Left lobe of liver (tissue), 2 donors: ENCODE data around the gene BOLA2B. TPM values are rescaled to one million over a fixed set of nuclear protein-coding genes. Genes with fewer than 3 reads are reported as not detected.
"Not testable (repeated sequence)": the region's sequence is repeated elsewhere in the genome, so short reads cannot be mapped to it uniquely, and the experiment has no call there.

Source experiments
- ATAC-seq: fragments of 200-7000 bp; cut with Tn5 transposase; one replicate; pipeline ENCODE4 v1.9.1; 2020; ENCODE audit warnings: mild to moderate bottlenecking, moderate library complexity
- DNase-seq: peaks from one replicate; pipeline ENCODE4 v3.0.0-alpha.2; 2020; ENCODE audit warnings: low spot score
- total RNA-seq: library from RNA; stranded (reverse); gene quantifications from one replicate; pipeline ENCODE4 v1.2.1, GENCODE V29; 2021
- donor health status: DM: no; HTN: no; CAD: no; lungs with moderate emphysema.
- donor health status: DM: no; HTN: yes; CAD: no.

The BOLA2B gene
- total RNA-seq = 21.7 TPM

GRCh38 chr16:30193615-30194014 lies at the start of gene BOLA2B, which contains the start of gene SLX1A:
TSS of gene BOLA2B (minus strand) at chr16:30193666. CDS start at chr16:30193595, 71 bp downstream.
TSS of gene SLX1A (plus strand) at chr16:30193875. CDS start at chr16:30194085, 210 bp downstream.
- not testable (repeated sequence) for DNase-seq
- ATAC-seq = peak; percentile 86

DNA sequence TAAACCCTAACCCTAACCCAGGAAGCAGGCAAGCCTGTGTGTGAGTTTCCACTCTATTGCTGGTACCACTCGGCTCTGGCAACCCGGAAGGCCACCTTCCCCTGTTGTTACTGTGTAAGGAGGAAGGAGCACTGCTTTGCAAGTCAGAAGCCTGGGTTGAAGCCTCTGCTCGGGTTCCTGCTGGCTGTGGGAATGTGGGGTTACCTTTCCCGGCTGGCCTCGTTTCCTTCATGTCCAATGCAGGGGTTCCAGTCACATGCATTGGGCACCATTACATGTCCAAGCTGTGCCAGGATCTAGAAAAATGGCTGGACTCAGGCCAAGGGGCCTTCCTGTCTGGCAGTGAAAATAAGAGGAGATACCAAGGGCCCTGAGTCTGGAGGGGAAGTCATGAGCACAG lies 23.6 kb upstream of the BOLA2B start:
- ATAC-seq = not testable (repeated sequence)
- DNase-seq = peak; percentile 42

GRCh38 chr16:30211414-30211813 lies 17.9 kb upstream of the BOLA2B start:
- not testable (repeated sequence) for DNase-seq, ATAC-seq

DNA sequence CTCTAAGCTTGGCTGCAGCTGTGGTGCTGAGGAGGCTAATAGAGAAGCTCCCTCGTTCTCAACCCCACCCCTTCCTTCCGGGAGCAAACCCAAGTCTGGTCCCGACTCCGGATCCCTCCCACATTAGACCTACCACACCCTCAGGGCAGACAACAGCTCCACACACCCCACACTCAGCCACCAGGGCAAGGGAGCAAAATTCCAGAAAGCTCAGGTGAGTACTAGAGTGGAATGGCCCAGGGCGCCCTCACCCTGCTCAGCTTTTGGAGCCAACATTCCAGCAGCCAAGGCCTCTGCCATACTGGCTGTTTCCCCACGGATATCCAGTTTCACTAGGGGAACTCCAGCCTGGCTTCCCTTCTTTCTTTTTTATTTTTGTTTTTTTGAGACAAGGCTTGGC lies 15.6 kb upstream of the BOLA2B start:
- peak; percentile 56 for ATAC-seq
- not testable (repeated sequence) for DNase-seq

DNA sequence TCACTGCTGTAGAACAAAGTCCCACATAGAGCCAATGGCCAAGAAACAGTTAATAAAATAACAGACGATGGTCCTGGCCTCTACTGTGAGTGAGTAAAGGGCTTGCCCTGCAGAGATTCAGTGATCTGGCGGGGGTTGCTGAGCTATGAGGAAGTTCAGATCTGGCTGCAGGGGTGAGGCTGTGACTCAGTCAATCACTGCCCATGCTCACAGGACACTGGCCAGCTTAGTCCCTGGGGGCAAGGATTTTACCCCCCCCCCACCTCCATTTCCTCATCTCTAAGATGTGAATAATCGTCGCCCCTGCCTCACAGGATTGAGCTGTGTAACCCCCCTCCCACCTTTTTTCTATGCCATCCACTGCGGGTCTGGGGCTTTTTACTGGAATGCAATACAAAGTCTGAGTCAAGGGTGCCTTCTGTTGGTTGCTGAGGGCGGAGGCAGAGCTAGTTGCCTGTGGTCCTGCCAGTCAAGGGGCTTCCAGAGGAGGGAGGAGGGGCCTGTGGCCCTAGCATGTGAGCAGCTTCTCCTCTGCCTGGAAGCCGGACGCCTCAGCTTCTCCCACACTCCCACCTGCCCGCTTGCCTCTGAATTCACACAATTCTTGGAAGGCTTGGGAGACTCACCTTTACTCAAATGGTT lies 13.7 kb upstream of the BOLA2B start:
- peak; percentile 42 for DNase-seq
- peak; percentile 5 for ATAC-seq

DNA sequence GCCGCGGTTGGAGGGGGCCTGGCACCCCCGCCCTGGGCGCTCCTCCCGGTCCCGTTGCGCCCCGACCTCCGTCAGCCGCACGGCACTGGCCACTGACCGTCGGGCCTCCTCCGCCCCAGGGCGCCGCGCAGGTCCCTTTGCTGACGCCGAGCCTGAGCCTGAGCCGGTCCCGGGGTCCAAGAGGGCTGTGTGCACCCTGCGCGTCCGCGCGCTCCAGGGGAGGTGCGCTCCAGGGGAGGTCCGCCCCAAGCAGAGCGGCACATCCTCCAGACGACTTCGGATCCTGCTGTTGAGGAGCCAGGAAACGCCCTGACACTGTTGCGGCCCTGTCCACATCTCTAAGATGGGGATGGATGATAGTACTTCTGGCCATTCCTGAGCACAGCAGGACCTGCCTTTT lies 12.8 kb upstream of the BOLA2B start:
- ATAC-seq = peak; percentile 27
- DNase-seq = not testable (repeated sequence)

DNA sequence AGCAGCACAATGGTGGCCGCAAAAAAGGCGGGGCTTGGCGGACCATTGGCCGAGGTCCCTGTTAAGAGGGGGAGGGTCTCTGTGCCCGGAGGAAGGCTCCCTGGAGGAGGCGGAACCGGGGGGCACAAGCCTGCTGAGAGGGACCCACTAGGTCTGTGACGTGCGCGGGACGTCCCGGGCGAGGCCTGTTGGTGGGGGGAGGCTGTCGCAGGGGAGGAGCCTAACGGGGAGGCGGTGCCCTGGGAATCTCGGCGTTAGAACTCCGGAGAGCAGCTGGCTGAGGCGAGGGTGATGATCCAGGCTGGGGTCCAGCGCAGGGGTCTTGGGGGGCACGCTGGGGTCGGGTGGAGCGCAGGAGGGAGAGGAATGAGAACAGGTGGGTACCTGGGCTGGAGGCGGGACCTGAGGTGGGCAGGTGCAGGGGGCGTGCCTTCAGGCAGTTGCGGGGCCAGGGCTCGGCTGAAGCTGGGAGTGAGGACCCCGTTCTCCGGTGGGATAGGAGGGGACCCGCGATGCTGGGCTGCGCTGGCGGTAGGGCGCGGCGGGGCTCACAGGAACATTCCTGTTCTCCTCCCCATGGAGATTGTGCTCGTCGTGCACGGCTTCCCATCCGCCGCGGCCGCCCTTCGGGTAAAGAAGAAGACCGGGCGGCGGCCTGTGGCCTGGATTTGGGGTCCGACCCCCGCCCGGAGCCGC lies 12.2 kb upstream of the BOLA2B start:
- ATAC-seq = peak; percentile 61
- peak; percentile 43 for DNase-seq

- peak; percentile 77 for ATAC-seq
- not testable (repeated sequence) for DNase-seq
Measured at GRCh38 chr16:30199608-30200343, 6.3 kb upstream of the BOLA2B start.

DNA sequence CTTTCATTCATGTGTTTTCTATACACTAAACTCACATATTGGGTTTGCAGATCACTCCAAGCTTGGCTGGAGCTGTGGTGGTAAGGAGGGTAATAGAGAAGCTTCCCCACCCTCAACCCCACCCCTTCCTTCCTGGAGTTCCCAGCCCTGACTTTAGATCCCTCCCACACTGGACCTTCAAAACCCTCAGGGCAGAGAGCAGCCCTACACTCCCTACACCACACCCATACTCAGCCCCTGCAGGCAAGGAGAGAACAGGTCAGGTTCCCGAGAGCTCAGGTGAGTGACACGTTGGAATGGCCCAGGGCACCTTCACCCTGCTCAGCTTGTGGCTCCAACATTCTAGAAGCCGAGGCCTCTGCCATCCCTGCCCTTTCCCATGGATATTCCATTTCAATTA lies 5.6 kb upstream of the BOLA2B start, which contains the start of gene SULT1A3:
Gene SULT1A3 (plus strand): TSS at position 207 of the 400 bp plus-strand sequence. CDS start 1,474 bp downstream, outside the sequence.
- ATAC-seq = peak; percentile 32
- not testable (repeated sequence) for DNase-seq

DNA sequence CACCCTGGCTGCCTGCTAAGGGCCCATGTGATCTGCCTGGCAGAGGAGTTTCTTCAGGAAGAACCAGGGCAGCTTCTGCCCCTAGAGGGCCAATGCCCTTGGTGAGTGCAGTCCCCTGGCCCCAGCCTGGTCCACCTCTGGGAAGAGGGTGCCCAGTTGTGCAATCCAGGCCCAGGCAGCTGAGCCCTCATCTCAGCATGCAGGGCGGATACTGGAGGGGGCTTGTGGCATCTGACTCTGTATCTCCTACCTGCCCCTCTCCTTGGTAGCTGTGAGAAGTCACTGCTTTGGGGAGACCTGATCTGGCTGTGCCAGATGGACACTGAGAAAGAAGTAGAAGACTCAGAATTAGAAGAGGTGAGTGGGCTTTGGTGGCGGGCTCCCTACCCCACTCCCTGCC lies 3.5 kb upstream of the BOLA2B start:
- ATAC-seq, DNase-seq: not testable (repeated sequence)

DNA sequence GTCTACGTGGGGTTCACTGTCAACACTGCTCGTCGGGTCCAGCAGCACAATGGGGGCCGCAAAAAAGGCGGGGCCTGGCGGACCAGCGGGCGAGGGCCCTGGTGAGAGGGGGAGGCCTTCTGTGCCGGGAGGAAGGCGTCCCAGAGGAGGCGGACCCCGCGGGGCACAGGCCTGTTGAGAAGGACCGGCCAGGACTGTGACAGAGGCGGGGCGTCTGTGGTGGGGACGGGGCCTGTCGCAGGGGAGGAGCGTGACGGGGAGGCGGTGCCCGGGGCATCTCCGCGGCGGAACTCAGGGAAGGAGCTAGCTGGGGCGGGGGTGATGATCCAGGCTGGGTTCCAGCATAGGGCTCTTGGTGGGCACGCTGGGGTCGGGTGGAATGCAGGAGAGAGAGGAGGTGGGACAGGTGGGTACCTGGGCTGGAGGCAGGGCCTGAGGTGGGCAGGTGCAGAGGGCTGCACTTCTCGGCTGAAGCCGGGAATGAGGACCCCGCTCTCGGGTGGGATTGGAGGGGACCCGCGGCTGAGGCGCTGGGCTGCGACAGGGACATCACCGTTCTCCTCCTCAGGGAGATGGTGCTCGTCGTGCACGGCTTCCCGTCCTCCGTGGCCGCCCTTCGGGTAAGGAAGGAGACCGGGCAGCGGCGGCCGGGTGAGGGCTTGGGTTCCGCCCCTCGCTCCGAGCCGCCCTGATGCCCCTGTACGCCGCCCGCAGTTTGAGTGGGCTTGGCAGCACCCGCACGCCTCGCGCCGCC lies 883 bp upstream of the BOLA2B start:
- DNase-seq = peak; percentile 54
- ATAC-seq = peak; percentile 76

GRCh38 chr16:30193098-30193497 lies 368 bp downstream of the BOLA2B start:
- DNase-seq = not testable (repeated sequence)
- peak; percentile 43 for ATAC-seq

- DNase-seq, ATAC-seq: not testable (repeated sequence)
Measured at GRCh38 chr16:30191158-30191557, 2.3 kb downstream of the BOLA2B start.

DNA sequence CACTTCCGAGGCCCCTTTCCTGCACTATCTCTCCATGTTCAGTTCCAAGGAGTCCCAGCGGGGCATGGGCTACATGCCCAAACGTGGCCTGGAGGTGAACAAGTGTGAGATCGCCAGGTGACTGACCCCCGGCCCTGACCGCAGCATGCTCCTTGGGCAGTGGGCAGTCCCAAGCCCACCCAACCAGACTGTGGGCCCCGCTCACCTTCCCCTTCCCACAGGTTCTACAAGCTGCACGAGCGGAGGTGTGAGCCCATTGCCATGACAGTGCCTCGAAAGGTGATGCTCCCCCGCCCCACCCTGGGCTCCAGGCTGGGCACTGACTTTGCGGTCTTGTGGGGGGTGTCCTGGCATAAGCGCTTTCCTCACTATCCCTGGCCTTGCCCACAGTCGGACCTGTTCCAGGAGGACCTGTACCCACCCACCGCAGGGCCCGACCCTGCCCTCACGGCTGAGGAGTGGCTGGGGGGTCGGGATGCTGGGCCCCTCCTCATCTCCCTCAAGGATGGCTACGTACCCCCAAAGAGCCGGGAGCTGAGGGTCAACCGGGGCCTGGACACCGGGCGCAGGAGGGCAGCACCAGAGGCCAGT lies 5.4 kb downstream of the BOLA2B start:
- no peak for DNase-seq
- ATAC-seq = no peak

DNA sequence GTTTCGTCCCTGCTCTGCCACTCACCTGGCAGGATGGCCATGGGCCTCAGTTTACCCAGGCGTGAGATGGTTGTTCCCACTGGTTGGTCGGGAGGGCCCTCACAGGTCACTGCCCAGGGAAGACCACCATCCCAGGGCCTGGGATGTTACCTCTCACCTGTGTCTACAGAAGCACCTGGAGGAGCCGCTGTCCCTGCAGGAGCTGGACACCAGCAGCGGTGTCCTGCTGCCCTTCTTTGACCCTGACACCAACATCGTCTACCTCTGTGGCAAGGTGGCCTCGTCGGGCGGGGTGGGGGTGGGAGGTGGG lies 6.0 kb downstream of the BOLA2B start:
- no peak for DNase-seq
- ATAC-seq = no peak

DNA sequence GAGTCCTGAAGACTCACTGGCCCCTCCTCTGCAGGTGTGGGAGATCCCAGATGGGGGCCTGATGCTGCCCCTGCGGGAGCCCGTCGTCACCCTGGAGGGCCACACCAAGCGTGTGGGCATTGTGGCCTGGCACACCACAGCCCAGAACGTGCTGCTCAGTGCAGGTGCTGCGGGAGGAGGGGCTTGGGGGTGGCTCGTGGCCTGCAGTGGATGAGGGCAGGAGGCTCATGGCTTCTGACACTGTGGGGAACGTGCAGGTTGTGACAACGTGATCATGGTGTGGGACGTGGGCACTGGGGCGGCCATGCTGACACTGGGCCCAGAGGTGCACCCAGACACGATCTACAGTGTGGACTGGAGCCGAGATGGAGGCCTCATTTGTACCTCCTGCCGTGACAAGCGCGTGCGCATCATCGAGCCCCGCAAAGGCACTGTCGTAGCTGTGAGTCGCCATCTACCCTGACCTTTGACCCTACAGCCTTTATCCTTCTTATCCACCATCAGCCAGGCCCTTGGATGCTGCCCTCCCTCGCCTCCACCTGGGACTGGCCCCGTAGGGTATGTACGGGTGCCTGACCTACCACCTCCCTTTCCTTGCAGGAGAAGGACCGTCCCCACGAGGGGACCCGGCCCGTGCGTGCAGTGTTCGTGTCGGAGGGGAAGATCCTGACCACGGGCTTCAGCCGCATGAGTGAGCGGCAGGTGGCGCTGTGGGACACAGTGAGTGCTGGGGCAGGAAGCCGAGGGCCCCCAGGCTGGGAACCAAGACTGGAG lies 6.5 kb downstream of the BOLA2B start:
- DNase-seq (peak; percentile 59), ATAC-seq (peak; percentile 50)

- DNase-seq = no peak
Measured at GRCh38 chr16:30186444-30186781, 7.1 kb downstream of the BOLA2B start.

GRCh38 chr16:30185683-30186421 lies 7.6 kb downstream of the BOLA2B start:
- DNase-seq = peak; percentile 56
- no peak for ATAC-seq

More at GRCh38 chr16:30186444-30186781, 7.1 kb downstream of the BOLA2B start:
- no peak for ATAC-seq
